Astrocyte (in vitro differentiated cells and primary cell): Measurements from ENCODE around the gene PKHD1.

ENCODE experiments used
- EZH2 ChIP-seq: IDR thresholded peaks from 2 replicates; pipeline ENCODE4 v1.6.1; 2012; ENCODE audit warnings: mild to moderate bottlenecking, low read length, inconsistent platforms; ENCODE audit not compliant: insufficient read depth
- TF ChIP-seq, protein P1 (sequence below): IDR thresholded peaks from 2 replicates; pipeline ENCODE4 v1.5.1; 2011; ENCODE audit warnings: low read depth, mild to moderate bottlenecking, inconsistent platforms, low read length, moderate library complexity; ENCODE audit not compliant: insufficient read depth

DNA sequence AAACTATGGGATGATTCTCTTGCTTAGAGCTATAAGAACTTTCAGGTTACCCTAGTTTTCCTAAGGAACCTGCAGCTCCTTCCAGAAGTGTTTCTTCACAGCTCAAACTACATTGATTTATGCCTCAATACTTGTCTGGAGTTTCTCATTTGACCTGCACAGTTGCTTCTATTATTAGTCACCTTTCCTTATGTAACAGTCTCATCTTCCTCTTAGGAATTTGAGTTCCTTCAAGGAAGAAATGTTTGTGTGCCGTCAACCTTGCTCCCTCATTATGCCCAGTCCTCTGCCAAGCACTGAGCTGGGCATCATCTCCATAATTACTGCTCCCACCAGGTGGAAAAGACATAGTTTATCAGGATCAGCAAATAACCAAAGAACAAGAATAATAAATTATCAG lies 466.4 kb downstream of the PKHD1 start:
- TF ChIP-seq, protein P1, sequence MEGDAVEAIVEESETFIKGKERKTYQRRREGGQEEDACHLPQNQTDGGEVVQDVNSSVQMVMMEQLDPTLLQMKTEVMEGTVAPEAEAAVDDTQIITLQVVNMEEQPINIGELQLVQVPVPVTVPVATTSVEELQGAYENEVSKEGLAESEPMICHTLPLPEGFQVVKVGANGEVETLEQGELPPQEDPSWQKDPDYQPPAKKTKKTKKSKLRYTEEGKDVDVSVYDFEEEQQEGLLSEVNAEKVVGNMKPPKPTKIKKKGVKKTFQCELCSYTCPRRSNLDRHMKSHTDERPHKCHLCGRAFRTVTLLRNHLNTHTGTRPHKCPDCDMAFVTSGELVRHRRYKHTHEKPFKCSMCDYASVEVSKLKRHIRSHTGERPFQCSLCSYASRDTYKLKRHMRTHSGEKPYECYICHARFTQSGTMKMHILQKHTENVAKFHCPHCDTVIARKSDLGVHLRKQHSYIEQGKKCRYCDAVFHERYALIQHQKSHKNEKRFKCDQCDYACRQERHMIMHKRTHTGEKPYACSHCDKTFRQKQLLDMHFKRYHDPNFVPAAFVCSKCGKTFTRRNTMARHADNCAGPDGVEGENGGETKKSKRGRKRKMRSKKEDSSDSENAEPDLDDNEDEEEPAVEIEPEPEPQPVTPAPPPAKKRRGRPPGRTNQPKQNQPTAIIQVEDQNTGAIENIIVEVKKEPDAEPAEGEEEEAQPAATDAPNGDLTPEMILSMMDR: no peak
- TF ChIP-seq EZH2: no peak
